Epithelial cell of proximal tubule (primary cell): ENCODE measurements around the gene TARDBP. TPM values are rescaled to one million over a fixed set of nuclear protein-coding genes. Genes with fewer than 3 reads are reported as not detected.
"Not testable (repeated sequence)": the region's sequence is repeated elsewhere in the genome, so short reads cannot be mapped to it uniquely, and the experiment has no call there.

Source experiments
- DNase-seq: peaks from one replicate; pipeline ENCODE4 v3.0.0-alpha.2; 2011; ENCODE audit warnings: low read depth
- H3K4me3 ChIP-seq: 2 replicates; pipeline ENCODE4 v1.5.1; 2011; ENCODE audit warnings: low read depth, mild to moderate bottlenecking, low read length
- CTCF ChIP-seq: conservative IDR thresholded peaks from 2 replicates; pipeline ENCODE4 v1.5.1; 2012; ENCODE audit warnings: low read depth, mild to moderate bottlenecking, low read length
- total RNA-seq: library from RNA; depleted of rRNA; stranded (reverse); fragments of >200 nt; gene quantifications from 2 replicates; pipeline ENCODE4 v1.2.3, GENCODE V29; 2015

The TARDBP gene
- total RNA-seq, 1 donor from 2014 or later, result 109 TPM

GRCh38 chr1:11046625-11047365 lies 34.3 kb downstream of the TARDBP start, which contains the start of gene MASP2:
MASP2 (minus strand) TSS chr1:11047239; CDS start chr1:11047207, 32 bp downstream.
- TF ChIP-seq CTCF, result no peak
- no peak for DNase-seq
- no peak within 1 kb of the TSS for H3K4me3 ChIP-seq

GRCh38 chr1:11051121-11051520 lies 38.7 kb downstream of the TARDBP start:
- H3K4me3 ChIP-seq, DNase-seq: not testable (repeated sequence)

- H3K4me3 ChIP-seq, result no peak overlapping the region
- DNase-seq, result no peak
- no peak for TF ChIP-seq CTCF
Observed at GRCh38 chr1:11051781-11052511, 39.5 kb downstream of the TARDBP start.

- no peak overlapping the region for H3K4me3 ChIP-seq
- no peak for DNase-seq
- TF ChIP-seq CTCF, result no peak
Observed at GRCh38 chr1:11052839-11053757, 40.6 kb downstream of the TARDBP start.

GRCh38 chr1:11053758-11054137 lies 41.3 kb downstream of the TARDBP start:
- no peak overlapping the region for H3K4me3 ChIP-seq
- TF ChIP-seq CTCF, result no peak
- DNase-seq, result no peak

- no peak for TF ChIP-seq CTCF
- no peak overlapping the region for H3K4me3 ChIP-seq
Observed at GRCh38 chr1:11054181-11054580, 41.7 kb downstream of the TARDBP start.

GRCh38 chr1:11054666-11055065 lies 42.2 kb downstream of the TARDBP start:
- no peak for DNase-seq
- no peak for TF ChIP-seq CTCF

More at GRCh38 chr1:11054181-11054580, 41.7 kb downstream of the TARDBP start:
- no peak for DNase-seq

More at GRCh38 chr1:11054666-11055065, 42.2 kb downstream of the TARDBP start:
- no peak overlapping the region for H3K4me3 ChIP-seq
